GM23338 (cell line): ENCODE results near the gene SLFN5. TPM values are rescaled to one million over a fixed set of nuclear protein-coding genes. Genes with fewer than 3 reads are reported as not detected.

Experiments used
- ETS1 ChIP-seq: IDR thresholded peaks from 2 replicates; pipeline ENCODE4 v1.6.1; 2016; ENCODE audit warnings: antibody characterized with exemption
- NANOG ChIP-seq: IDR thresholded peaks from 2 replicates; pipeline ENCODE4 v1.6.1; 2016; ENCODE audit warnings: antibody characterized with exemption, borderline replicate concordance
- POLR2AphosphoS5 ChIP-seq: IDR thresholded peaks from 2 replicates; pipeline ENCODE4 v1.6.1; 2016; ENCODE audit warnings: antibody characterized with exemption, low read depth
- REST ChIP-seq: IDR thresholded peaks from one replicate; pipeline ENCODE4 v1.6.1; 2018; ENCODE audit warnings: antibody characterized with exemption; ENCODE audit not compliant: unreplicated experiment
- ZNF114 ChIP-seq: fragments of 250-450 bp; sonication (Bioruptor Pico); IDR thresholded peaks from 2 replicates; pipeline ENCODE4 v1.5.0; 2020; ENCODE audit warnings: mild to moderate bottlenecking, moderate library complexity
- ZNF462 ChIP-seq: fragments of 250-450 bp; sonication (Bioruptor Pico); IDR thresholded peaks from 2 replicates; pipeline ENCODE4 v1.5.0; 2020; ENCODE audit warnings: mild to moderate bottlenecking, moderate library complexity
- polyA plus RNA-seq: library from polyadenylated mRNA; unstranded; fragments of >200 nt; fragmentation: Nextera tagmentation; extraction: Ambion mirVana; gene quantifications from 2 replicates; pipeline ENCODE4 v1.2.1, GENCODE V29; 2016
- total RNA-seq: library from RNA; depleted of rRNA; stranded (reverse); fragments of >200 nt; shearing (Covaris generic); gene quantifications from 2 replicates; pipeline ENCODE4 v1.2.3, GENCODE V29; 2014

SLFN5 gene
- total and polyA plus RNA-seq, 2 experiments from 2014 or later = 1.4 to 6.4 TPM

GRCh38 chr17:35236821-35237220 lies 6.1 kb upstream of the SLFN5 start (continued):
- TF ChIP-seq ZNF462 (CRISPR knock-in tag) = no peak
- TF ChIP-seq ETS1 = no peak
- no peak for TF ChIP-seq ZNF114 (CRISPR knock-in tag)
- TF ChIP-seq REST = no peak
- no peak for TF ChIP-seq NANOG
- TF ChIP-seq POLR2AphosphoS5 = no peak
